ENCODE results near the gene SRSF6. TPM values are rescaled to one million over a fixed set of nuclear protein-coding genes. Genes with fewer than 3 reads are reported as not detected.
A peak's percentile ranks its signal among the peaks of the same experiment; 100 is the strongest.

Gene SRSF6
- polyA plus RNA-seq, 1 donor from 2014 or later, result 225 TPM

- H4K20me1 ChIP-seq (ENCODE audit: insufficient read depth), result no peaks in the 10 kb centered on the region
- no peaks in the 10 kb centered on the region for H3K79me2 ChIP-seq (replicated peaks; ENCODE audit: insufficient read depth, low read length)
- H3K27me3 ChIP-seq (ENCODE audit: insufficient read depth, low read depth, low read length), result peaks cover 7% of the 10 kb centered on the region
- peak overlapping the region; percentile 52 for H3K9ac ChIP-seq (ENCODE audit: low read length)
- H3K4me2 ChIP-seq (ENCODE audit: low read length), result no peak overlapping the region
- no peaks in the 10 kb centered on the region for H3F3A ChIP-seq (ENCODE audit: insufficient read depth, low read length, poor library complexity, severe bottlenecking)
- H3K4me3 ChIP-seq (ENCODE audit: low read length), result peak overlapping the region; percentile 82
- no peaks in the 10 kb centered on the region for H3K9me2 ChIP-seq (ENCODE audit: insufficient read depth, low read length)
- peak overlapping the region; percentile 40 for H2AFZ ChIP-seq (ENCODE audit: low read depth, low read length)
- H3K36me3 ChIP-seq (ENCODE audit: insufficient read depth, low read length), result no peaks in the 10 kb centered on the region
- H3K27ac ChIP-seq (ENCODE audit: low read length), result peak overlapping the region; percentile 34
- no peak for TF ChIP-seq EZH2 (IDR thresholded peaks at IDR 0.05; ENCODE audit: borderline replicate concordance, insufficient read depth, low read length, poor library complexity, severe bottlenecking)
- TF ChIP-seq REST (IDR thresholded peaks at IDR 0.05; ENCODE audit: borderline replicate concordance), result no peak
- no peak for TF ChIP-seq RAD21 (conservative IDR thresholded peaks at IDR 0.05)
- TF ChIP-seq EP300 (conservative IDR thresholded peaks at IDR 0.05; ENCODE audit: poor library complexity, severe bottlenecking), result no peak
- no peak for TF ChIP-seq MXI1 (conservative IDR thresholded peaks at IDR 0.05; ENCODE audit: poor library complexity, severe bottlenecking)
- no peak for TF ChIP-seq POLR2AphosphoS5 (IDR thresholded peaks at IDR 0.05)
- no peak for TF ChIP-seq TAF1 (IDR thresholded peaks at IDR 0.05; ENCODE audit: low read depth)
- no peak for TF ChIP-seq CTCF (IDR thresholded peaks at IDR 0.05; ENCODE audit: poor library complexity, severe bottlenecking)
- TF ChIP-seq SMC3 (conservative IDR thresholded peaks at IDR 0.05; ENCODE audit: poor library complexity), result no peak
- no peaks in the 10 kb centered on the region for H3K9me3 ChIP-seq (ENCODE audit: low read length)
Measured at GRCh38 chr20:43513372-43513930, 55.8 kb downstream of the SRSF6 start.

Small RNA genes lying within 50 kb of the gene (small RNA-seq; reads per million reads assigned to genes)
- gene RF00019, result 0 to 1.2 (median 0) reads per million in 3 experiments
- gene RNU6-1251P, result 1.2 to 14.9 (median 1.4) reads per million in 3 experiments

Other genes starting within 250 kb of the SRSF6 start
- 22.0 and 24.4 TPM in 2 replicates for gene L3MBTL1, start 49.8 kb downstream of the SRSF6 start, polyA plus RNA-seq
- gene SGK2, start 101.1 kb downstream of the SRSF6 start, polyA plus RNA-seq, result 0.81 and 5.8 TPM in 2 replicates
- 124 and 144 TPM in 2 replicates for gene IFT52, start 133.0 kb downstream of the SRSF6 start, polyA plus RNA-seq
- not detected in 2 replicates for gene MYBL2, start 209.2 kb downstream of the SRSF6 start, polyA plus RNA-seq